Measurements from ENCODE around the gene GTF2F2.
A peak's percentile ranks its signal among the peaks of the same experiment; 100 is the strongest.
"Not testable (repeated sequence)": the region's sequence is repeated elsewhere in the genome, so short reads cannot be mapped to it uniquely, and the experiment has no call there.

The GTF2F2 gene

GRCh38 chr13:45180303-45180702 lies 60.0 kb downstream of the GTF2F2 start:
- no peak for DNase-seq (ENCODE audit: low spot score)

GRCh38 chr13:45180713-45181601 lies 60.6 kb downstream of the GTF2F2 start:
- no peak for DNase-seq (ENCODE audit: low spot score)

GRCh38 chr13:45184693-45185092 lies 64.4 kb downstream of the GTF2F2 start:
- DNase-seq (ENCODE audit: low spot score), result no peak

GRCh38 chr13:45185286-45185685 lies 65.0 kb downstream of the GTF2F2 start:
- no peak for DNase-seq (ENCODE audit: low spot score)

- DNase-seq (ENCODE audit: low spot score), result not testable (repeated sequence)
Observed at GRCh38 chr13:45189077-45189476, 68.8 kb downstream of the GTF2F2 start.

GRCh38 chr13:45189511-45189910 lies 69.2 kb downstream of the GTF2F2 start:
- DNase-seq (ENCODE audit: low spot score), result not testable (repeated sequence)

GRCh38 chr13:45191874-45192273 lies 71.6 kb downstream of the GTF2F2 start:
- DNase-seq (ENCODE audit: low spot score), result no peak

- DNase-seq (ENCODE audit: low spot score), result peak; percentile 38
Observed at GRCh38 chr13:45194081-45194939, 74.0 kb downstream of the GTF2F2 start.

- no peak for DNase-seq (ENCODE audit: low spot score)
Observed at GRCh38 chr13:45195421-45195820, 75.1 kb downstream of the GTF2F2 start.

GRCh38 chr13:45196096-45196495 lies 75.8 kb downstream of the GTF2F2 start:
- DNase-seq (ENCODE audit: low spot score), result no peak

- no peak for DNase-seq (ENCODE audit: low spot score)
Observed at GRCh38 chr13:45196622-45197021, 76.3 kb downstream of the GTF2F2 start.

GRCh38 chr13:45198041-45198440 lies 77.7 kb downstream of the GTF2F2 start:
- no peak for DNase-seq (ENCODE audit: low spot score)

GRCh38 chr13:45198924-45199323 lies 78.6 kb downstream of the GTF2F2 start:
- DNase-seq (ENCODE audit: low spot score), result no peak

GRCh38 chr13:45199711-45200110 lies 79.4 kb downstream of the GTF2F2 start:
- no peak for DNase-seq (ENCODE audit: low spot score)

GRCh38 chr13:45200701-45201232 lies 80.5 kb downstream of the GTF2F2 start, which contains the start of gene KCTD4:
TSS of gene KCTD4 (minus strand) at chr13:45201045. CDS start at chr13:45194567, 6,478 bp downstream.
- no peak for DNase-seq (ENCODE audit: low spot score)

GRCh38 chr13:45205124-45205523 lies 84.8 kb downstream of the GTF2F2 start:
- DNase-seq (ENCODE audit: low spot score), result no peak

- no peak for DNase-seq (ENCODE audit: low spot score)
Observed at GRCh38 chr13:45206340-45206739, 86.0 kb downstream of the GTF2F2 start.

GRCh38 chr13:45207319-45207718 lies 87.0 kb downstream of the GTF2F2 start:
- DNase-seq (ENCODE audit: low spot score), result no peak

GRCh38 chr13:45208132-45208531 lies 87.8 kb downstream of the GTF2F2 start:
- DNase-seq (ENCODE audit: low spot score), result no peak

GRCh38 chr13:45209229-45209628 lies 88.9 kb downstream of the GTF2F2 start:
- no peak for DNase-seq (ENCODE audit: low spot score)

- no peak for DNase-seq (ENCODE audit: low spot score)
Observed at GRCh38 chr13:45215392-45216077, 95.2 kb downstream of the GTF2F2 start.

- DNase-seq (ENCODE audit: low spot score), result no peak
Observed at GRCh38 chr13:45216193-45216592, 95.9 kb downstream of the GTF2F2 start.

All from cerebellar cortex (tissue), 1 donor.